H9 (cell line): ENCODE measurements around the gene TAGLN. TPM values are rescaled to one million over a fixed set of nuclear protein-coding genes. Genes with fewer than 3 reads are reported as not detected.

Source experiments
- DNase-seq: peaks from one replicate; pipeline ENCODE4 v3.0.0-alpha.2; 2017
- H2AFZ ChIP-seq: one replicate; pipeline ENCODE4 v1.6.1; 2013; ENCODE audit warnings: mild to moderate bottlenecking, low read length, control low read depth, moderate library complexity
- H2AK5ac ChIP-seq: 2 replicates; pipeline ENCODE4 v1.6.1; 2013; ENCODE audit warnings: low read length, control low read depth, mixed read lengths; ENCODE audit not compliant: insufficient read length
- H2BK120ac ChIP-seq: one replicate; pipeline ENCODE4 v1.6.1; 2013; ENCODE audit warnings: low read depth, mild to moderate bottlenecking, low read length, control low read depth, inconsistent platforms; ENCODE audit not compliant: poor library complexity, severe bottlenecking
- H2BK12ac ChIP-seq: 2 replicates; pipeline ENCODE4 v1.6.1; 2013; ENCODE audit warnings: low read length, control low read depth, mixed read lengths, low read depth; ENCODE audit not compliant: insufficient read length
- H2BK15ac ChIP-seq: 2 replicates; pipeline ENCODE4 v1.6.1; 2013; ENCODE audit warnings: low read depth, low read length, control low read depth
- H2BK20ac ChIP-seq: one replicate; pipeline ENCODE4 v1.6.1; 2013; ENCODE audit warnings: low read depth, mild to moderate bottlenecking, low read length, control low read depth, inconsistent platforms; ENCODE audit not compliant: poor library complexity, severe bottlenecking
- H2BK5ac ChIP-seq: 2 replicates; pipeline ENCODE4 v1.6.1; 2013; ENCODE audit warnings: low read length, control low read depth, mixed read lengths; ENCODE audit not compliant: insufficient read length
- H3K14ac ChIP-seq: 2 replicates; pipeline ENCODE4 v1.6.1; 2013; ENCODE audit warnings: low read length, control low read depth; ENCODE audit not compliant: insufficient read depth
- H3K18ac ChIP-seq: 2 replicates; pipeline ENCODE4 v1.6.1; 2013; ENCODE audit warnings: low read depth, mild to moderate bottlenecking, mixed read lengths, low read length, control low read depth; ENCODE audit not compliant: insufficient read length
- H3K23ac ChIP-seq: 2 replicates; pipeline ENCODE4 v1.6.1; 2013; ENCODE audit warnings: low read length, control low read depth, mixed read lengths, low read depth; ENCODE audit not compliant: insufficient read length
- H3K23me2 ChIP-seq: 2 replicates; pipeline ENCODE4 v1.6.1; 2013; ENCODE audit warnings: low read depth, mild to moderate bottlenecking, mixed read lengths, low read length, control low read depth; ENCODE audit not compliant: insufficient read length, poor library complexity, severe bottlenecking
- H3K27ac ChIP-seq: 2 replicates; pipeline ENCODE4 v1.5.1; 2013; ENCODE audit warnings: low read length, control low read depth, mixed read lengths, low read depth; ENCODE audit not compliant: insufficient read length
- H3K27me3 ChIP-seq: 2 replicates; pipeline ENCODE4 v1.6.1; 2013; ENCODE audit warnings: low read length, control low read depth, inconsistent platforms; ENCODE audit not compliant: insufficient read depth
- H3K4ac ChIP-seq: 2 replicates; pipeline ENCODE4 v1.6.1; 2013; ENCODE audit warnings: low read depth, mild to moderate bottlenecking, control low read depth, inconsistent platforms, low read length, moderate library complexity
- H3K4me1 ChIP-seq: 2 replicates; pipeline ENCODE4 v1.6.1; 2013; ENCODE audit warnings: low read length, control low read depth, inconsistent platforms; ENCODE audit not compliant: insufficient read depth
- H3K4me2 ChIP-seq: 2 replicates; pipeline ENCODE4 v1.6.1; 2013; ENCODE audit warnings: low read length, control low read depth, mixed read lengths; ENCODE audit not compliant: insufficient read length, insufficient read depth
- H3K56ac ChIP-seq: 2 replicates; pipeline ENCODE4 v1.6.1; 2013; ENCODE audit warnings: low read depth, mild to moderate bottlenecking, mixed read lengths, low read length, control low read depth; ENCODE audit not compliant: insufficient read length
- H3K79me1 ChIP-seq: 2 replicates; pipeline ENCODE4 v1.6.1; 2013; ENCODE audit warnings: low read depth, mild to moderate bottlenecking, moderate library complexity, low read length, control low read depth, inconsistent platforms; ENCODE audit not compliant: insufficient read depth, poor library complexity, severe bottlenecking
- H3K79me2 ChIP-seq: 2 replicates; pipeline ENCODE4 v1.6.1; 2013; ENCODE audit warnings: low read length, control low read depth, inconsistent platforms; ENCODE audit not compliant: insufficient read depth
- H3K9ac ChIP-seq: 2 replicates; pipeline ENCODE4 v1.6.1; 2013; ENCODE audit warnings: low read length, control low read depth, mixed read lengths; ENCODE audit not compliant: insufficient read length; ENCODE audit errors: extremely low read depth
- H3K9me3 ChIP-seq: one replicate; pipeline ENCODE4 v1.6.1; 2013; ENCODE audit warnings: low read depth, low read length, inconsistent platforms; ENCODE audit not compliant: control insufficient read depth
- H3T11ph ChIP-seq: one replicate; pipeline ENCODE4 v1.6.1; 2013; ENCODE audit warnings: mild to moderate bottlenecking, low read length, control low read depth, inconsistent platforms
- H4K20me1 ChIP-seq: one replicate; pipeline ENCODE4 v1.6.1; 2013; ENCODE audit not compliant: control insufficient read depth, insufficient read length, insufficient read depth
- H4K5ac ChIP-seq: 2 replicates; pipeline ENCODE4 v1.6.1; 2013; ENCODE audit warnings: low read depth, mild to moderate bottlenecking, mixed read lengths, low read length, control low read depth; ENCODE audit not compliant: insufficient read length
- H4K8ac ChIP-seq: replicated peaks from 2 replicates; pipeline ENCODE4 v1.6.1; 2013; ENCODE audit warnings: low read length, control low read depth, mixed read lengths, low read depth; ENCODE audit not compliant: insufficient read length
- H4K91ac ChIP-seq: 2 replicates; pipeline ENCODE4 v1.6.1; 2013; ENCODE audit warnings: low read depth, mild to moderate bottlenecking, moderate library complexity, mixed read lengths, low read length, control low read depth; ENCODE audit not compliant: insufficient read length
- H3K27ac Mint-ChIP-seq, 3 experiments: 2 replicates in 2 of 3; 3 replicates in 1 of 3; pipeline ENCODE4 v1.8.0; 2020 to 2021; ENCODE audit warnings: mixed read lengths in 3 of 3, mild to moderate bottlenecking in 1 of 3, moderate library complexity in 1 of 3
- H3K27me3 Mint-ChIP-seq: 2 replicates; pipeline ENCODE4 v1.8.0; 2021; ENCODE audit warnings: low read depth, mild to moderate bottlenecking, moderate library complexity, mixed read lengths
- H3K36me3 Mint-ChIP-seq, 3 experiments: 2 replicates in 2 of 3; 3 replicates in 1 of 3; pipeline ENCODE4 v1.8.0; 2020 to 2021; ENCODE audit warnings: low read depth in 3 of 3, mixed read lengths in 3 of 3; ENCODE audit not compliant: insufficient read depth in 1 of 3
- H3K4me1 Mint-ChIP-seq, 2 experiments: 2 replicates each; pipeline ENCODE4 v1.8.0; 2020; ENCODE audit warnings: mixed read lengths in 2 of 2
- H3K4me3 Mint-ChIP-seq, 2 experiments: 2 replicates in 1 of 2; 3 replicates in 1 of 2; pipeline ENCODE4 v1.8.0; 2020 to 2021; ENCODE audit warnings: mild to moderate bottlenecking in 2 of 2, mixed read lengths in 2 of 2, moderate library complexity in 1 of 2
- H3K9me3 Mint-ChIP-seq, 2 experiments: 2 replicates in 1 of 2; 3 replicates in 1 of 2; pipeline ENCODE4 v1.8.0; 2020; ENCODE audit warnings: mild to moderate bottlenecking in 2 of 2, mixed read lengths in 2 of 2, moderate library complexity in 1 of 2
- WGBS: extraction: QIAGEN DNeasy Blood & Tissue Kit; methylation state at CpG from one replicate; pipeline ENCODE4 v1.1.7; 2013; ENCODE audit warnings: missing lambda C conversion rate, low lambda C conversion rate, mixed read lengths; ENCODE audit not compliant: insufficient read length; ENCODE audit errors: extremely low coverage; 5-methylcytosine and 5-hydroxymethylcytosine counted together
- total RNA-seq: library from RNA; stranded (reverse); gene quantifications from 2 replicates; pipeline ENCODE4 v1.2.1, GENCODE V29; 2021
- TF ChIP-seq, protein P1 (sequence below): fragments of 200-600 bp; sonication (generic); conservative IDR thresholded peaks from 3 replicates; pipeline ENCODE4 v1.8.0; 2021; ENCODE audit warnings: antibody characterized with exemption, mild to moderate bottlenecking

The TAGLN gene
- total RNA-seq, 1 experiment from 2014 or later, result 176 TPM

DNA sequence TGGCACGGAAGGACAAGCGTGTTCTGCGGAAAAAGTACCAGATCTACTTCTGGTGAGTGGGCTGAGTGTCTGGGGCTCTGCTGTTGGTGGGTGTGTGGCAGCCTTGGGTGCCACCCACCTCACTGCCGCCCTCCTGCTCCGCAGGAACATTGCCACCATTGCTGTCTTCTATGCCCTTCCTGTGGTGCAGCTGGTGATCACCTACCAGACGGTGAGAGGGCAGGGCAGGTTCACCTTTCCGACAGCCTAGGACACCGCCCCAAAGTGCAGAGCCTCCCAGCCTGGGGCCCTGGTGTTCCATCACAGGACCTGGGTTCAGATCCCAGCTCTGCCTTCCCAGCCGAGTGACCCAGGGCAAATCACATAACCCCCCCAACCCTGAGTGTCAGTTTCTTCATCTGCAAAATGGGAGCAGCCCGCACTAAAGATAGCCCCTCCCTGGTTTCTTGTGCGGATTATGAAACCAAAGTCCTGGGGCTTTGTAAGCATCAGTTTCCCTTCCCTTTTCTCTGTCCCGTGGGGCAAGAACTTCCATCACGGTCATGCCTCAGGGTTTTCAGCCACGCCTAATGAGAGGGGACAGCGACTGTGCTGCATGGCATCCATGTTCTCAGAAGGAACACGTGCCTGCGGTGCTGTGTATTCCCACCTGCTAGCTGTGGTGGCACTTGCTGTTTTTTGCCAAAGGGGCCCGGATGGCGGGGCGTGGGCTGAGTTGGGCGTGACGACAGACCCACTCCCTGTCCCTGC is 9.8 kb upstream of the TAGLN start:
- WGBS, result no CpG with 5 or more reads among the region's 22 CpGs
- no peak overlapping the region for H3K14ac ChIP-seq
- no peak overlapping the region for H4K8ac ChIP-seq
- H2BK20ac ChIP-seq, result no peak overlapping the region
- Mint-ChIP-seq H3K27ac (peak overlapping the region in 1 of 3 experiments; percentile 27; a peak in 1 of 7 replicates), H3K4me1 (no peaks in the 10 kb centered on the region; a peak in 1 of 4 replicates), H3K27me3 (no peaks in the 10 kb centered on the region), H3K4me3 (no peak overlapping the region), H3K36me3 (peaks cover 3 to 39% (median 23%) of the 10 kb centered on the region in 3 experiments; a peak in 6 of 7 replicates), H3K9me3 (no peaks in the 10 kb centered on the region)
- no peak overlapping the region for H2BK12ac ChIP-seq
- H3T11ph ChIP-seq, result no peak overlapping the region
- H3K23ac ChIP-seq, result no peak overlapping the region
- H3K27ac ChIP-seq, result no peak overlapping the region
- no peak overlapping the region for H4K5ac ChIP-seq
- H3K18ac ChIP-seq, result no peak overlapping the region
- H4K20me1 ChIP-seq, result no peaks in the 10 kb centered on the region
- H2BK15ac ChIP-seq, result no peak overlapping the region
- no peak for DNase-seq
- no peaks in the 10 kb centered on the region for H3K4me1 ChIP-seq
- TF ChIP-seq, protein P1, sequence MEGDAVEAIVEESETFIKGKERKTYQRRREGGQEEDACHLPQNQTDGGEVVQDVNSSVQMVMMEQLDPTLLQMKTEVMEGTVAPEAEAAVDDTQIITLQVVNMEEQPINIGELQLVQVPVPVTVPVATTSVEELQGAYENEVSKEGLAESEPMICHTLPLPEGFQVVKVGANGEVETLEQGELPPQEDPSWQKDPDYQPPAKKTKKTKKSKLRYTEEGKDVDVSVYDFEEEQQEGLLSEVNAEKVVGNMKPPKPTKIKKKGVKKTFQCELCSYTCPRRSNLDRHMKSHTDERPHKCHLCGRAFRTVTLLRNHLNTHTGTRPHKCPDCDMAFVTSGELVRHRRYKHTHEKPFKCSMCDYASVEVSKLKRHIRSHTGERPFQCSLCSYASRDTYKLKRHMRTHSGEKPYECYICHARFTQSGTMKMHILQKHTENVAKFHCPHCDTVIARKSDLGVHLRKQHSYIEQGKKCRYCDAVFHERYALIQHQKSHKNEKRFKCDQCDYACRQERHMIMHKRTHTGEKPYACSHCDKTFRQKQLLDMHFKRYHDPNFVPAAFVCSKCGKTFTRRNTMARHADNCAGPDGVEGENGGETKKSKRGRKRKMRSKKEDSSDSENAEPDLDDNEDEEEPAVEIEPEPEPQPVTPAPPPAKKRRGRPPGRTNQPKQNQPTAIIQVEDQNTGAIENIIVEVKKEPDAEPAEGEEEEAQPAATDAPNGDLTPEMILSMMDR, result no peak
- H3K56ac ChIP-seq, result no peak overlapping the region
- H2BK5ac ChIP-seq, result no peak overlapping the region
- H3K4me2 ChIP-seq, result no peak overlapping the region
- H2AFZ ChIP-seq, result no peak overlapping the region
- no peaks in the 10 kb centered on the region for H3K9me3 ChIP-seq
- H3K27me3 ChIP-seq, result no peaks in the 10 kb centered on the region
- no peak overlapping the region for H4K91ac ChIP-seq
- no peaks in the 10 kb centered on the region for H3K79me2 ChIP-seq
- H3K9ac ChIP-seq, result no peak overlapping the region
- H3K79me1 ChIP-seq, result no peaks in the 10 kb centered on the region
- no peaks in the 10 kb centered on the region for H3K23me2 ChIP-seq
- no peak overlapping the region for H2BK120ac ChIP-seq
- no peak overlapping the region for H3K4ac ChIP-seq
- no peak overlapping the region for H2AK5ac ChIP-seq
